WTC11 (cell line): Measurements from ENCODE around the gene LYPD3.

Source experiments
- EMX1 ChIP-seq: fragments of 250-450 bp; sonication (Bioruptor Pico); IDR thresholded peaks from 2 replicates; pipeline ENCODE4 v1.8.0; 2021; ENCODE audit warnings: mild to moderate bottlenecking
- NR2C2 ChIP-seq: sonication (generic); formaldehyde crosslinking; IDR thresholded peaks from 2 replicates; pipeline ENCODE4 v1.8.0; 2022; ENCODE audit warnings: mild to moderate bottlenecking, missing genetic modification reagents
- SMAD4 ChIP-seq: sonication (generic); formaldehyde crosslinking; IDR thresholded peaks from 2 replicates; pipeline ENCODE4 v1.8.0; 2022; ENCODE audit warnings: mild to moderate bottlenecking, missing genetic modification reagents
- TEAD4 ChIP-seq: sonication (generic); formaldehyde crosslinking; IDR thresholded peaks from 2 replicates; pipeline ENCODE4 v1.8.0; 2022; ENCODE audit warnings: mild to moderate bottlenecking, missing genetic modification reagents
- TF ChIP-seq, protein P1 (sequence below): fragments of 200-600 bp; IDR thresholded peaks from 2 replicates; pipeline ENCODE4 v1.8.0; 2022; ENCODE audit warnings: antibody characterized with exemption
- TF ChIP-seq, protein P2 (sequence below): sonication (generic); formaldehyde crosslinking; IDR thresholded peaks from 2 replicates; pipeline ENCODE4 v1.8.0; 2022; ENCODE audit warnings: mild to moderate bottlenecking, missing genetic modification reagents
- TF ChIP-seq, protein P3 (sequence below): sonication (generic); formaldehyde crosslinking; IDR thresholded peaks from 2 replicates; pipeline ENCODE4 v1.8.0; 2022; ENCODE audit warnings: mild to moderate bottlenecking, missing genetic modification reagents
- TF ChIP-seq, protein P4 (sequence below): sonication (generic); formaldehyde crosslinking; IDR thresholded peaks from 2 replicates; pipeline ENCODE4 v1.8.1; 2022; ENCODE audit warnings: mild to moderate bottlenecking, moderate library complexity, missing genetic modification reagents
- TF ChIP-seq, protein P5 (sequence below): sonication (generic); formaldehyde crosslinking; IDR thresholded peaks from 2 replicates; pipeline ENCODE4 v1.8.1; 2022; ENCODE audit warnings: mild to moderate bottlenecking, missing genetic modification reagents, moderate library complexity, borderline replicate concordance
- TF ChIP-seq, protein P6 (sequence below): sonication (generic); formaldehyde crosslinking; IDR thresholded peaks from 2 replicates; pipeline ENCODE4 v1.8.0; 2023; ENCODE audit warnings: missing genetic modification reagents, mild to moderate bottlenecking, borderline replicate concordance
- TF ChIP-seq, protein P7 (sequence below): sonication (generic); formaldehyde crosslinking; IDR thresholded peaks from 2 replicates; pipeline ENCODE4 v1.8.1; 2023; ENCODE audit warnings: mild to moderate bottlenecking, missing genetic modification reagents, moderate library complexity

DNA sequence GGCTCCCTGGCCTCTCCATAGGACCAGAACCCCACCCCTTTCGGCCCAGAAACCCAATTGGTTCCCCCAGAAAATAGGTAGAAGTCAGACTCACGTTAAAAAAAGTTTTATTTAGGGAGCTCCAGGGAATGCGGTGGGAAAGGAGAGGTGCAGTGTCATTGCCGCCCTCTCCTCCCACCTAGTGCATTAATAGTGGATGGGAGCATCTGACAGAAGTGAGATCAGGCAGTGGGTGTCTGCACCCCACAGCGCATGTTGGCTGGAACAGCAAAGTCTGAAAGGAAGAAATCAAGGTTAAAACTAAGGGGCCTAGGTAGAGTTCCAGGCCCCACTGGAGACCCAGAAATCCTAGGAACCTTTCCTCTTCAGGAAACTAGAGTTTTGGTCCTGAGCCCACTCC lies 41.2 kb upstream of the LYPD3 start:
- TF ChIP-seq, protein P1, sequence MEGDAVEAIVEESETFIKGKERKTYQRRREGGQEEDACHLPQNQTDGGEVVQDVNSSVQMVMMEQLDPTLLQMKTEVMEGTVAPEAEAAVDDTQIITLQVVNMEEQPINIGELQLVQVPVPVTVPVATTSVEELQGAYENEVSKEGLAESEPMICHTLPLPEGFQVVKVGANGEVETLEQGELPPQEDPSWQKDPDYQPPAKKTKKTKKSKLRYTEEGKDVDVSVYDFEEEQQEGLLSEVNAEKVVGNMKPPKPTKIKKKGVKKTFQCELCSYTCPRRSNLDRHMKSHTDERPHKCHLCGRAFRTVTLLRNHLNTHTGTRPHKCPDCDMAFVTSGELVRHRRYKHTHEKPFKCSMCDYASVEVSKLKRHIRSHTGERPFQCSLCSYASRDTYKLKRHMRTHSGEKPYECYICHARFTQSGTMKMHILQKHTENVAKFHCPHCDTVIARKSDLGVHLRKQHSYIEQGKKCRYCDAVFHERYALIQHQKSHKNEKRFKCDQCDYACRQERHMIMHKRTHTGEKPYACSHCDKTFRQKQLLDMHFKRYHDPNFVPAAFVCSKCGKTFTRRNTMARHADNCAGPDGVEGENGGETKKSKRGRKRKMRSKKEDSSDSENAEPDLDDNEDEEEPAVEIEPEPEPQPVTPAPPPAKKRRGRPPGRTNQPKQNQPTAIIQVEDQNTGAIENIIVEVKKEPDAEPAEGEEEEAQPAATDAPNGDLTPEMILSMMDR, result no peak
- TF ChIP-seq, protein P2, sequence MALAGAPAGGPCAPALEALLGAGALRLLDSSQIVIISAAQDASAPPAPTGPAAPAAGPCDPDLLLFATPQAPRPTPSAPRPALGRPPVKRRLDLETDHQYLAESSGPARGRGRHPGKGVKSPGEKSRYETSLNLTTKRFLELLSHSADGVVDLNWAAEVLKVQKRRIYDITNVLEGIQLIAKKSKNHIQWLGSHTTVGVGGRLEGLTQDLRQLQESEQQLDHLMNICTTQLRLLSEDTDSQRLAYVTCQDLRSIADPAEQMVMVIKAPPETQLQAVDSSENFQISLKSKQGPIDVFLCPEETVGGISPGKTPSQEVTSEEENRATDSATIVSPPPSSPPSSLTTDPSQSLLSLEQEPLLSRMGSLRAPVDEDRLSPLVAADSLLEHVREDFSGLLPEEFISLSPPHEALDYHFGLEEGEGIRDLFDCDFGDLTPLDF (CRISPR knock-in tag), result no peak
- TF ChIP-seq, protein P3, sequence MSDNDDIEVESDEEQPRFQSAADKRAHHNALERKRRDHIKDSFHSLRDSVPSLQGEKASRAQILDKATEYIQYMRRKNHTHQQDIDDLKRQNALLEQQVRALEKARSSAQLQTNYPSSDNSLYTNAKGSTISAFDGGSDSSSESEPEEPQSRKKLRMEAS, result no peak
- no peak for TF ChIP-seq NR2C2 (CRISPR knock-in tag)
- TF ChIP-seq SMAD4 (CRISPR knock-in tag), result no peak
- TF ChIP-seq, protein P4, sequence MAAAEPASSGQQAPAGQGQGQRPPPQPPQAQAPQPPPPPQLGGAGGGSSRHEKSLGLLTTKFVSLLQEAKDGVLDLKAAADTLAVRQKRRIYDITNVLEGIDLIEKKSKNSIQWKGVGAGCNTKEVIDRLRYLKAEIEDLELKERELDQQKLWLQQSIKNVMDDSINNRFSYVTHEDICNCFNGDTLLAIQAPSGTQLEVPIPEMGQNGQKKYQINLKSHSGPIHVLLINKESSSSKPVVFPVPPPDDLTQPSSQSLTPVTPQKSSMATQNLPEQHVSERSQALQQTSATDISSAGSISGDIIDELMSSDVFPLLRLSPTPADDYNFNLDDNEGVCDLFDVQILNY (CRISPR knock-in tag), result no peak
- TF ChIP-seq, protein P5, sequence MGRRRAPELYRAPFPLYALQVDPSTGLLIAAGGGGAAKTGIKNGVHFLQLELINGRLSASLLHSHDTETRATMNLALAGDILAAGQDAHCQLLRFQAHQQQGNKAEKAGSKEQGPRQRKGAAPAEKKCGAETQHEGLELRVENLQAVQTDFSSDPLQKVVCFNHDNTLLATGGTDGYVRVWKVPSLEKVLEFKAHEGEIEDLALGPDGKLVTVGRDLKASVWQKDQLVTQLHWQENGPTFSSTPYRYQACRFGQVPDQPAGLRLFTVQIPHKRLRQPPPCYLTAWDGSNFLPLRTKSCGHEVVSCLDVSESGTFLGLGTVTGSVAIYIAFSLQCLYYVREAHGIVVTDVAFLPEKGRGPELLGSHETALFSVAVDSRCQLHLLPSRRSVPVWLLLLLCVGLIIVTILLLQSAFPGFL (CRISPR knock-in tag), result no peak
- TF ChIP-seq, protein P6, sequence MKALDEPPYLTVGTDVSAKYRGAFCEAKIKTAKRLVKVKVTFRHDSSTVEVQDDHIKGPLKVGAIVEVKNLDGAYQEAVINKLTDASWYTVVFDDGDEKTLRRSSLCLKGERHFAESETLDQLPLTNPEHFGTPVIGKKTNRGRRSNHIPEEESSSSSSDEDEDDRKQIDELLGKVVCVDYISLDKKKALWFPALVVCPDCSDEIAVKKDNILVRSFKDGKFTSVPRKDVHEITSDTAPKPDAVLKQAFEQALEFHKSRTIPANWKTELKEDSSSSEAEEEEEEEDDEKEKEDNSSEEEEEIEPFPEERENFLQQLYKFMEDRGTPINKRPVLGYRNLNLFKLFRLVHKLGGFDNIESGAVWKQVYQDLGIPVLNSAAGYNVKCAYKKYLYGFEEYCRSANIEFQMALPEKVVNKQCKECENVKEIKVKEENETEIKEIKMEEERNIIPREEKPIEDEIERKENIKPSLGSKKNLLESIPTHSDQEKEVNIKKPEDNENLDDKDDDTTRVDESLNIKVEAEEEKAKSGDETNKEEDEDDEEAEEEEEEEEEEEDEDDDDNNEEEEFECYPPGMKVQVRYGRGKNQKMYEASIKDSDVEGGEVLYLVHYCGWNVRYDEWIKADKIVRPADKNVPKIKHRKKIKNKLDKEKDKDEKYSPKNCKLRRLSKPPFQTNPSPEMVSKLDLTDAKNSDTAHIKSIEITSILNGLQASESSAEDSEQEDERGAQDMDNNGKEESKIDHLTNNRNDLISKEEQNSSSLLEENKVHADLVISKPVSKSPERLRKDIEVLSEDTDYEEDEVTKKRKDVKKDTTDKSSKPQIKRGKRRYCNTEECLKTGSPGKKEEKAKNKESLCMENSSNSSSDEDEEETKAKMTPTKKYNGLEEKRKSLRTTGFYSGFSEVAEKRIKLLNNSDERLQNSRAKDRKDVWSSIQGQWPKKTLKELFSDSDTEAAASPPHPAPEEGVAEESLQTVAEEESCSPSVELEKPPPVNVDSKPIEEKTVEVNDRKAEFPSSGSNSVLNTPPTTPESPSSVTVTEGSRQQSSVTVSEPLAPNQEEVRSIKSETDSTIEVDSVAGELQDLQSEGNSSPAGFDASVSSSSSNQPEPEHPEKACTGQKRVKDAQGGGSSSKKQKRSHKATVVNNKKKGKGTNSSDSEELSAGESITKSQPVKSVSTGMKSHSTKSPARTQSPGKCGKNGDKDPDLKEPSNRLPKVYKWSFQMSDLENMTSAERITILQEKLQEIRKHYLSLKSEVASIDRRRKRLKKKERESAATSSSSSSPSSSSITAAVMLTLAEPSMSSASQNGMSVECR (CRISPR knock-in tag), result no peak
- no peak for TF ChIP-seq EMX1 (CRISPR knock-in tag)
- no peak for TF ChIP-seq TEAD4
- TF ChIP-seq, protein P7, sequence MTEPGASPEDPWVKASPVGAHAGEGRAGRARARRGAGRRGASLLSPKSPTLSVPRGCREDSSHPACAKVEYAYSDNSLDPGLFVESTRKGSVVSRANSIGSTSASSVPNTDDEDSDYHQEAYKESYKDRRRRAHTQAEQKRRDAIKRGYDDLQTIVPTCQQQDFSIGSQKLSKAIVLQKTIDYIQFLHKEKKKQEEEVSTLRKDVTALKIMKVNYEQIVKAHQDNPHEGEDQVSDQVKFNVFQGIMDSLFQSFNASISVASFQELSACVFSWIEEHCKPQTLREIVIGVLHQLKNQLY (CRISPR knock-in tag), result no peak
